GM19372 (cell line): ENCODE data around the gene TRAM1L1.

Experiments used
- ATAC-seq: cut with Tn5 transposase; IDR thresholded peaks from one replicate; pipeline ENCODE4 v1.9.1; 2021; ENCODE audit warnings: mild to moderate bottlenecking, low read depth, moderate library complexity; ENCODE audit not compliant: unreplicated experiment

The TRAM1L1 gene

DNA sequence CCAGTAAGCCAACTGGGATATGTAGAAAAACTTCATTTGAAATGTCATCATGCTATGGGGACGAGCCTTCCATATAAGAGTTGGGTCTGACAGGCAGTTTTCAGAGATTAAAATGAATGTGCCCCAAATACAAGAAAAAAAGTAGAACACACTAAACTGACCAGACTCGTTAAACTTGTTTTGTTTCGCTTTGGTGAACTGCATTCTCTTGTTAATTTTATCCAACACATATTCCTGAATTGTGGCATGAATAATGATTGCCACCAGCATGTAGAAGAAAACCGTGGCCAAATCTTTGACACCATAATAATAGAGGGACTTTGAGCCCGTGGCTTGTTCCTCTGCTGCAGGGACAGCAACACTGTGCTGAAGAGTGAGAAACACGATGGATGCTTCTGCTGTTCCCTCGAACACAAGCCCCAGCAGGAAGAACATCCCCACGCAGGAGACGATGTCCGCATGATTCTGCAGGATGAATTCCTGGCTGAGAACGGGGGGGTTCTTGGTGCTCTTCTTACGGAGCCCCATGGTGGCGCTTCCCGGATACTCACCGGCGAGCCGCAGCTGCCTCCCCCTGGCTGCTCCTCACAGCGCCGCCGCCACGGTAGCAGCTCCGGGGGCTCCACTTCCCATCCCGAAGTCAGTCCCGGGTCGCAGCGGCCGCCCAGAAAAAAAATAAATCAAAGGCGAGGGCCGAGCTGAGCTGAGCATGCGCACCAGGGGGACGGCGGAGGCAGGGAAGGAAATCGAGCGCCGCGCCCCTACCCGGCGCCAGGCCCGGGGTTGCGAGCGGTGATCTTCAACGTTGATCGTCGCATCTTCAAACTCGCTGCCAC, at the start of gene TRAM1L1:
Gene TRAM1L1, minus strand, starts transcription at position 711 of the 836 bp plus-strand sequence. Its CDS starts 183 bp downstream, at position 528.
- no peak for ATAC-seq

DNA sequence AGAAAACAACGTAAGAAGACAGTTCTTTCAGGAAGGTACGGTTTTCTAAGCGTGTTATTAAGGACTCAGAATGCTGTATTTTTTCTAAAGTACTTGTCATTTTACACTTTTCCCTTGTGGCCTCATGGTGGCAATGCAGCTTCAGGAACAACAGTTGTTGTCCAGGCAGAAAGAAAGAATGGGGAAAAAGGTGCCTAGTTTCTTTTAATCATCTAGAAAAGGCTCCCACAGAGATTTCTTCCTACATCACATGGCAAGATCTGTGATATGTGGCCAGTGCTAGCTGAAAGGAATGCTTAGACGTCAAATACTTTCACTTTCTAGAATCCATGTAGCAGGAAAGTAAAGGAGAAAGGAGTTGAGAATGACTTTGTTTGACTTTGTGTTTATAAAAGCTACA, 49.0 kb upstream of the TRAM1L1 start:
- no peak for ATAC-seq

DNA sequence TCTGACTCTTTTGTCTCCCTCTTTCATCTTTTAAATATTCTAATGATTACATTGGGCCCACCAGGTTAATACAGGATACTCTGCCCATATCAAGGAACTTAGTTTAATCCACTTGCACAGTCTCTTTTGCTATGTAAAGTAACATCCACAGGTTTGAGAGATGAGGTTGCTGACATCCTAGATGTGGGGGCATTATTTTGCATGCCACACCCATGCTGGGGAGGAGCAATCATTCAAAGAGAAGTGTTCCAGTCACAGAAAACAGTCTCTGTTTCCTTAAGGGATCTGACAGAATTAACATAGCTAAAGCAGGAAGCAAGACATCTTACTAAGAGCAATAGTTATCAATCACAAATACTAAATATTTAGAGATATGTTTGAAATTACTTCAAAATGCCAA, 11.5 kb upstream of the TRAM1L1 start:
- no peak for ATAC-seq

DNA sequence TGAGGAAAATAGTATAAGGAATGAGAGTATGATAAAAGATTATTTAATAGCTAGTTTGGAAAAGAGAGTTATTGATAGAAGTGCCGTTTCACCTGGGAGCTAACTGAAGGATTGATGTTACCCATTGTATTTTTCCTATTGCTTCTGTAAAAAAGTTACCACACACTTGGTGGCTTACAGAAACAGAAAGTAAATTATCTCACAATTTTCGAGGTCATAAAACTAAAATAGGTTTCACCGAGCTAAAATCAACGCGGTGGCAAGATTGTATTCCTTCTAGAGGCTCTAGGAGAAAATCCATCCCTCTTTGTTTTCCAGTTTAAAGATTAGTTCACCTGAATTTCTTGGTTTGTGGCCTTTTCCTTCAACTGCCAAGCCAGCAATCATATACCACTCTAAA, 11.1 kb upstream of the TRAM1L1 start:
- ATAC-seq, result no peak

DNA sequence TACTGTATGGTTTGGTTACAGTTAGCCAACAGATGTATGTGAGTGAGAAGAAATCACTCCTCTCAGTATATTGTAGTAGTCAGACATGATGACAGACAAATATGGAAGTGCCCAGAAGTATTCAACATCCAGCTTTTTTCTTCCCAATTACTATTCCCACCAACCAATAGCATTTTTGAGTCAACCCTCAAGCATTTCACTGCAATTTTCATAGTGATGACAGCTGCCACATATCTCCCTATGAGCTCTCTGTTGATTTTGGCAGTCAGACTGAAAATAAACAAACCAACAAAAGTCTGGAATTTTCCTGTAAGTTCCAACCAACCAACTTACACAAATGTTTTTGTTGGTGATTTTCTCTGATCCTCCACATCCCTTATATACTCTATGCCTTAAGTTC, 8.2 kb upstream of the TRAM1L1 start:
- no peak for ATAC-seq

DNA sequence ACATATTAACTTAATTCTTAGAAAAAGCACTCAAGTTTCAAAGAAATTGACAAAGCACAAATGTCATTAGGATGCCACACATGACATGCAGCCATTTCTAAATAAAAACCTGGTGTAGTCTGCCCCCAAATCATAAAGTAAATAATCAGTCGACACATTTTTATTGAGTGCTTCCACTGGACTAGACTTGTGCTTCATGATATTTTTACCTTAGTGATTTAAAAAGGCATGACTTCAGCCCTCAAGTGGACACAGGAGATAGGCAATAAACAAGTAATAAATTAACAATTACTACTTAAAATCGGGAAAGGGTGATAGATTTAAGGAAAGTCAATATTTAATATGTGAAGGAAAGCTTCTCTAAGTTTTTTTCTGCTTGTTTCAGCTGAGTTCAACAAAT, 7.6 kb downstream of the TRAM1L1 start:
- ATAC-seq, result no peak

DNA sequence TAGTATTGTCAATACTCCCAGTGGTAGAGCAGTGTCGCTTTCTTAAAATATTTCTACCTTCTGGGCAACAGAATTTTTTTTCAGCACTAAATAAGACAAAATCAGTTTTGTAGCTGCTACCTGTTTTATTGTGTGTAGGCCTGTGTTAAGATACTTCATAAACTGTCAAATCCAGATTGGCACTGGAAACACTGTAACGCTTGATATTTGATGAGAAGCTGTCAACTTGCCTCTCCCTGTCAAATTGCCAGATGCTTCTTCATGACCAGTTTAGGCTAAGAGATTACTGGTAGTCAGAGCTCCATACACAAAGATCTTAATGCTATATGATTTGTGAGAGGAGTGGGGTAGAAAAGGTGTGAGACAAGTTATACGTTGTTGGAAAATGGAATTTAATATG, 17.3 kb downstream of the TRAM1L1 start:
- ATAC-seq, result no peak

DNA sequence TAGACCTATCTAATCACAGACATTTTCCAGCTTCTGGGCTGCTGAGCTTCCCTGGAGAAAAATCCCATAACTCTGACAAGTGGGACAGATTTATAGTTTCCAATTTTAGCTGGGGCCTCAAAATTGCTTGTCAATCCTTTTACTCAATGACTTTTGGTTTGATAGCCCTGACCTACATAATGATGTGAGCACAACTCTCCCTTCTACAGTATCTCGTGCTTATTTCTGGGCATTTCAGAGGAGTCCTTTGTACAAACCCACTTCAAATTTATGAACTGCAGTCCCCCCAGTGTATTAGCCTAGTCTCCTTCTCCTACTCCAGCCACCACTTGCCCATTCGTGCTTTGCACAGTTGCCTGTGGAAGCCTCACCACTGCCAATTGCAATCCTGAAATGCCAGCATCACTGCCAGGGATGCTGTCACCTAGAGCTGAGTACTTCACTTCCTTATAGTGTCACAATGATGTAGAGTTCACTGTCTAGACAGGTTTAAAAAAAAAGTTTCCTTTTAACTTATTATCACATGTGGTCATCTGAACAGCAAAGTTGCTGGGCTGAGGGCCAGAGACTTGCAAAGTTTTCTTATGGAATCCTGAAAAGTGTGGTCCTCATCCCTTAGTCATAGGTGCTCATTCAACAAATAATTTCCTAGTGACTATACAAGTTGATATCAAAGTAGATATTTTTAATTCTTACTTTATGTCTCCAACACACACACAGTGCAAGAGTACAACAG, 21.2 kb downstream of the TRAM1L1 start:
- ATAC-seq, result no peak

DNA sequence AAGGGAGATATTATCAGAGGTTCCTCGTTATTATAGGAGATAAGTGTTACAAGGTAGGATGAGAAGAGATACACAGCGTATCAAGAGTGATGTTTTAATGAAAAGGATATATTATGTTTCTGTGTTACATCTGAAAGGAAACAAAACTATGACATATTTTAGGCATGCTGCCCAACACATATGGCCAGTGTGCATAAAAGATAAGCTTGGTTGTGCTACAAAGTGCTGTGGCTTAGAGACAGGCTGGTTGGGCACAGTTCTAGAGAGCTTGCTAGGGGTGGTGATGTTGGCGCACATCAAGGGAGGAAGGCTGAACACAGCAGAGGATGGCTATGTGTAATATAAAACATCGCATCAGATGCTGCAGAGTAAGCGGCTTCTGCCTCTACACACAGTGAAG, 42.4 kb downstream of the TRAM1L1 start:
- ATAC-seq, result no peak
